AG20443 (cell line): ENCODE measurements around the gene PDSS2.
"Not testable (repeated sequence)": the region's sequence is repeated elsewhere in the genome, so short reads cannot be mapped to it uniquely, and the experiment has no call there.

Experiments
- DNase-seq: peaks from one replicate; pipeline ENCODE4 v3.0.0; 2012; ENCODE audit warnings: low spot score, mixed read lengths

Gene PDSS2

DNA sequence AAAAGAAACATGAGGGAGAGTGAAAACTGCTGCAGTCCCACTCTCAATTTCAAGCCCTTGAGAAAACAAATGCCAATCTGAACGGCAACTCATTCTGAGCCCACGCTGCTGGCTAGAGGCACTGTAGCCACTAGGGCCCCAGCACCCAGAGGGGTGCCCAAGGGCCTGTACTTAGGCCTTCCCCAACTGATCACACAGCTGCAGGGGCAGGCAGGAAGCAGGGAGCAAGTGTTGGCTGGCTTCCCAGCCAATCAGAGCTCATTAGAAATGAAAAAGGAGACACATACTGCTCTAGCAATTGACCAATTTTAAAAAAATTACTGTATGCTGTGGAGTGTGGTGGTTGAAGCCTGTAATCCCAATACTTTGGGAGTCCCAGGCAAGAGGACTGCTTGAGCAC is 340.4 kb downstream of the PDSS2 start:
- no peak for DNase-seq

DNA sequence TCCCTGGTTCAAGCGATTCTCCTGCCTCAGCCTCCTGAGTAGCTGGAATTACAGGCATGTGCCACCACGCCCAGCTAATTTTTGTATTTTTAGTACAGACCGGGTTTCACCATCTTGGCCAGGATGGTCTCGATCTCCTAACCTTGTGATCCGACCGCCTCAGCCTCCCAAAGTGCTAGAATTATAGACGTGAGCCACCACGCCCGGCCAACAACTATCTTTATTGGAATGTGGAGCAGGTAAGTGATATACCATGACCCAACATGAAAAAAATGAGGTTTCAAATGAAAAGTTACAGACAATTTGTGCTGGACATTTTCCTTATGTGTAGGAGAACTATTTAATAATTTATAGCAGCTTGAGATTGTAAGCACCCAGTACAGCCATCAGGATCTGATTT is 340.8 kb downstream of the PDSS2 start:
- not testable (repeated sequence) for DNase-seq

DNA sequence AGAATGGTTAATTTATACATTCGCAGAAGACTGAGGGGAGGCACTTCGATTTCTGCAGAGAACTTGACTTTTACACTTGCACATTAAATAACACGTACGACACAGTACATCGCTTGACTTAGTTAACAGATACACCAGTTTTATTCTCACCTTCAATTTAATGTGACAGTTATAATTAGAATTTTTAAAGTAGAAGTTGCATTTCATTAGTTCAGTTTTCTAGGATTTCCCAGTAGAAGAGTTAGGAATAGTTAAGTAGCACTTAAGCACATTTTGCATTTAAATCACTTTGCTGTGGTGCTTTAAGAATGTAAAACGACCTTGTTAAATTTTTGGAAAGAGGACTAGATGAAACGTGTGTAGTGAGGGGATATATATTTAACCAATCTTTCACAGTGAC is 342.4 kb downstream of the PDSS2 start:
- DNase-seq = no peak

DNA sequence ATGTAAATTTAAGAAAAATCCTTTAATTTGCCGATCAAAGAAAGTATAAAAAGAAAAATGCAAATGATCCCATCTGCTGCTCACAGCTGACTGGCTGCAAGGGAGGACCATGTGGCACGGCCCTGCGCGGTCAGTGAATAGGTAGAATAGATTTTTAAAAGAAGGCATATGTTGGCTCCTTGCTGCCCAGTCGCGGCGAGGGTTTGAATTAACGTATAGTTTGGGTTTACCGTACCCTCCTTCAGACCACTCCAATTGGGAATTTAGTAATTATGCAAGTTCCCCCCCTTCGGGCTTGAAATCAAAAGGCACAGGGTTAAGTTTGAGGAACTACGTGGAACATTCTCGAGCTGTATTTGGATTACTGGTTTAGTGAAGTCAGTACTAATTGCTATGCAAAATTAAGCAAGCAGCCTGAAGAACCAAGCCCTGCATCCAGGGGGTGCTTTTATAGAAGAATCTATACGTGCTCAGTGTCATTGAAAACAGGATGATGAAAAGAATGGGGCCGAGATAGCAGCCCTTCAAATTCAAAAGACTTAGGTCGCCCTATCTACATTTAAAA is 343.0 kb downstream of the PDSS2 start:
- DNase-seq = peak; percentile 25

DNA sequence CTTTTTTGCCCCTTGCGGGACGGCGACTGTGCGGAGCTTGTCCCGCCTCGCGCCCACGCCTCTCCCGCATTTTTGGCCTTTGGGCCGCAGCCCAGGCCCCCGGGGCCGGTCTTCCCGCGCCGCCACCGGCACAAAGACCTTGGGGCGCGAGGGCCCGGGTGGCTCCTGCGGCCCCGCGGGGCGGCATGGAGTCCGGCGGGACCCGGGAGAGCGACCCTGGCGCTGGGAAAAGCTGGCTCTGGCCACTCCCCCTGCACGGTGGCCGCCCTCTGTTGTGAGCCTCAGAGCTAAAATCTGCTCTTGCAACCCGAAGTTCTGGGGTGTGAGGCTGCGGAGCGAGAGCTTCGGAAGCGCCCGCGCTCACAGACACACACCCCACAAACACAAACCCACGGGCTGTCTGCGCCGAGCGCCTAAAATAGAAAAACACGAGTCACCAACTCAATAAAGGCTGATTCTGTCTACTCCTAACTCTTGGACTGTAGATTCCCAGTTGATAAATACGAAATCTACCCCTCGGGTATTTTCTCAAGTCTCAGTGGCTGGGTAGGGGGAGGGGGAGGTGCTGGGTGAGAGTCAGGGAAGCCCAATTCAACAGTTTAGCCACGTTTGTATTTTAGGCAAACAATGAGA is 343.6 kb downstream of the PDSS2 start:
- DNase-seq = peak; percentile 52

DNA sequence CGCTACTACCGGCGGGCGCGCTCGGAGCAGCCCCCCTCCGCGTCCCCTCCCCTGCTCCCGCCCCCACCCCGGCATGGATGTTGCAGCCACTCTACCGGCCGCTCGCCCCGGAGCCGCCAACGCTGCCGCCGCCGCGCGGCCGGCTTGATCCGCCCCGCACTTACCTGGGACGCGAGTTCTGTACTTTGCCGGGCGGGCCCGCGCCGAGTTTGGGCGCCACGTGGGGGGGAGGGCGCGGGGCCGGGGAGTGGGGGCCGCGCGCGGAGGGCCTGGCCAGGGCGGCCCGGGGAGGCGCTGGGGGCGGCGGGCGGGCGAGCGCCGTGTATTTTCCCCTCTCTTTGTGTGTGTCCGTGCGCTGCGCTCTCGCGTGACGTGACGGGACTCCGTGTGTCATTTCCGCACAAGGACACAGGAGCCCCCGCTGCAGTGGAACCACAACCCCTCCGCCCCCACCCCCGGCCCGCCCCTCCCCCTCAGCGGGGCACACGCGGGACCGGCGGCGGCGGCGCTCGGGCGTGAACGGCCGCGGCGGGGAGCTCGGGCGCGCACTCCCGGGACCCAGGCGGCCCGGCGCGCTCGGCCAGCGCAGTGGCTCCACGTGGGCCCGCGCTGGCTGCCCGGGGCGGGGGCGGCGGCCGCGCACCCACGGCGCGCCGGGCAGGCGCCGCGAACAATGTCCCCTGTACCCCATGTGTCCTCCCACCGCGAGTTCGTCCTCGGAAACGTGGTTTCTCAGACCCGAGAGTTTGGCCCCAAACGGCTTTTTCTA is 344.3 kb downstream of the PDSS2 start, which contains the start of gene BEND3:
TSS of gene BEND3 (minus strand) at position 590 of the 769 bp plus-strand sequence. CDS start 16,230 bp downstream, outside the sequence.
- DNase-seq = peak; percentile 42

DNA sequence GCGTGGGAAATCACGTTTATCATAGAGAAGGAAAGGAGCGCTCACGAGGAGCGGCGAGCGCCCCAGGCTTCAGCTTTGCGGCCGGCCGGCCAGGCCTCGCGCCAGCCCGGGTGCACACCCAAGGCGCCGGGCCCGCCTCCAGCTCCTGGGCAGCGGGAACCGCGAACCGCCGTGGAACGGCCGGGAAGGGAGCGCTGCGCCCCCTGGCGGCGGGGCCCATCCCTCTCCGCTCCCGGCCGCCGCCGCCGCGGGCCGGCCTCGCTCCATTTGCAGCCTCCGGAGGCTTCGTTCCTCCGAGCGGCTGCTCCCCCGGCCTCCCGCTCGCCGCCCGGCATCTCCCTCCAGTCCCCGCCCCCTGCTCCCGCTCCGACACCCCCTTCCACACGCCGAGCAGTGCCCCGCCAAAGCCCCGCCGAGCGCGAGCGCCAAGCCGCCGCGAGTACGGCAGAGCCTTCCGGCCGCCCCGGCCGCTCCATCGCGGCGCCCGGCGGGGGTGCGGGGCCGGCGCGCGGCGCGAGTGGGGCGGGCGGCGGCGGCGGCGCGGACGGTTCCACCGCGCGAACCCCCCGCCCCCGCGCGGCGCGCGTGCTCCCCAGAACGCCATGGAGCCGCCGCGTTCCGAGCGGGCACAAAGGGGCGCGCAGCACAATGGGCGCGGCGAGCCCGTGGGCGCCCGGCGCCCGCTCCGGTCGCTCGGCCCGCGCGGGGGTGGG is 345.0 kb downstream of the PDSS2 start:
- DNase-seq = peak; percentile 98

DNA sequence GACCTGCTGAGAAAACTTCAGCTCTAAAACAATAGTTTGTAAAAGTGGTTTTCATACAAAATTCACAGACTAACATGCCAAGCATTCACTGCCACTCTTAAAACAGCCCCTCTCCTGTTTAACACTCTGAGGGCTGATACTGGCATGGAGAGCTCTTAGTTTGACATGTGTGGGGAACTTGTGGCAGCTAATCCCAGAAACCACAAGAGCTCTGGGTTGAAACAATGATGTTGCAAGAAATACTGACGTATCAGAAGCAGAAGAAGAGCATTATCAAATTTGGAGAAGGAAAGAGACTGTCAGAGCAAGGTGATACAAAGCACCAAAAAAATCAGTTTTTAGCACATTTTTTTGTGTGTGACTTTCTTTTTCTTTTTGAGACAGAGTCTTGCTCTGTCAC is 349.2 kb downstream of the PDSS2 start:
- peak; percentile 22 for DNase-seq

DNA sequence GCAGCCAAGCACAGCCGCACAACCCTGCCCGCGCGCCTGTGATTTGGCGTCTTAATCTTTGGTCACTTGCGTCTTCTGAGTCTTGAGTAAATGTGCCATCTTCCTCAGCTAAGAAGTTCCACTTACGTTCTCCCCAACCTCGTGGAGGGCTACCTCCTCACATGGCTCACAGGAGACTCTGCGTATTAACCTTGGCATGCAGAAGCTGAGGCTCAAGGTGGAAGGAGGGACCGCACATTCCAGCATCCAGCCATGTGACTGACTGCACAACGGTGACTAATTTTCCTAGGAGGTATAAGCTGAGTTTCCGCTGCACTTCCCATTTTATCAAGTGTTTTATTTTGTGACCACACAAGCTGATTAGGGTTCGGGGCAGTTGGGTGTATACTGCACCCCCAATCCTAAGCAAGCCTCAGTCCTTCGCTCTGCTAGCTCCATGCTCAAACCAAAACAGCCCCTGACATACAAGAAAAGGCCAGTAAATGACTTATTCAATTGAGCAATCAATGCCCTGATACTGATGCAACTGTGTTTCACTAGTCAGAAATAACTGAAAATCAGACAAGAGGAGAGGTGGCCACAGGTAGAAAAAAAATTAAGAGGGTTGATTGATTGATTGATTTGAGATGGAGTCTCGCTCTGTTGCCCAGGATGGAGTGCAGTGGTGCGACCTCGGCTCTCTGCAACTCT is 351.0 kb downstream of the PDSS2 start:
- DNase-seq = no peak

DNA sequence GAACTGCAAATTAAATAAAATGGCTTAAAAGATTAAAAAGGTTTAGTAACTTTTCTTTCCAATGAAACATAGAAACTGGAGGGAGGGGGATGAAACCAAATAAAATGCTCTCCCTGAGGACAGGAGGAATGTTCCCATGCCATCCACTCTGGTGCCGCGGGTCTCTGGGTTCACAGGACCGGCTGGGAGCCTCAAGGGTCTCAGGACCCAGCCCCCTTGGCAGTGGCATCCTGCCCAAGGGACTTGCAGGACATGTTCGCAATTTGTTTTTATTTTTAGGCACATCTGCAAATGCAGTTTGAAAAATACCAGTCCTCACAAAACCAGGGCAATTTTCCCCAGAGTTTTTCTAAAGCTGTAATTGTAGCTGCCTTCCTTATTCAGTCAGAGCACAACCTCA is 351.6 kb downstream of the PDSS2 start:
- DNase-seq = no peak

DNA sequence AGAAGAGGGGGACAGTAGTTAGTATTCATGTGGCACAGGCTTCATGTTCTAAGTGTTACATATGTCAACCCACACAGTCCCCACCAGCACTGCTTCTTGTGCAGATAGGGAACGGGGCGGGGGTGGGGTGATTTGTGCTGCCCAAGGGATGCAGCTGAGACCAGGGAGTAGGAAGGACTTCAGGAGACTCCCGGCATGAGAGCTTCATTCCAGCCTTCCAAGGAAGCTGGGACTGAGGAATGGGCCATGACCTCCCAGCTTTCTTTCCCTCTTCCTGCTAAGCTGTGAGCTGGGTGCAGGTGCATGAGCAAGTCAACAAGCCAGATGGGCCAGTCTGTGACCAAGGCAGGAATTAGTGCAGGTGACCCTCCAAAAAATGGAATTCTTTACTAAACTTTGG is 353.2 kb downstream of the PDSS2 start:
- DNase-seq = no peak

DNA sequence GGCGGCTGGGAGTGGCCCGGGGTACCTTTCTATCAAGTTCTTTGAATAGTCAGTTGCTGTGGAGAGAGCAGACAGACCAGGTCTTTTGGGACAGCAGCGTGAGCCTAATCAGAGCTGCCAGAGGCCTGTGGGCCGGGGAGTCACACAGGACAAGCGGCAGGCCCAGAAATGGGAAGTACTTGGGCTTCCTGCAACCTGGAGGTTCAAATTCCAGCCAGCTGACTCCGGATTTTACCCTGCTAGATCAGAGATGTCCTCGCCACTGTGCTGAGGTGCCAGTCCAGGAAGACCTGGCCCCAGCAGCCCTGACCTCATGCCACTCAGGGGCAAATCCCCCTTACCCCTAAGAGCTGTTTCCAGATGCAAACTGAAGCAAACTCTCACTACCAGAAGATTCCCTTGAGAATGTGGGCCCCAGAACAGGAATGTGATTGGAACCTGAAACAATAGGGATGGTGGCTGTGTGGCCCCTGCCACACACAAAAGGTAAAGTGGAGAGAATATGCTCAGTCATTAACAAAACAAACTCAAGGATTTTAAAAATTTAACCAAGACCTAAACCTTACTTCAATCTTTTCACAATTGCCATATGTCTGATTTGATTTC is 353.8 kb downstream of the PDSS2 start:
- no peak for DNase-seq

DNA sequence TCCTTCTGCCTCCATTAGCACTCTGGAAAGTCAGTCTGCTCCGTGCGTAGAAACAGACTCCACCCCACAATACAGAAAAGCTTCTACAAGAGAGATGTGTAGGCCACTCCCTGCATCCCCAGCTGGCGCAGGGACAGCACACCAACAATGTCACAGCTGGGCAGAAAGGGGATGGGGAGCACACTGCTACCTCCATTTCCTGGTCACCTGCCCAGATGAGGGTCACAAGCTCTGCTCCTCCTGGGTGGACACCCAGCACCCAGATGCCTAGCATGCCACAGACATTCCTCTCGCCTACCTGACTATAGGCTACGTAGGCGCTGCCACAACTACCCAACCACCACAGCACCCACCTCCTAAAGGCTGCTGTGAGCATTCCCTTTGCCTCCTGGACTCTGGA is 356.3 kb downstream of the PDSS2 start:
- DNase-seq = no peak
